Brain microvascular endothelial cell (primary cell): ENCODE results near the gene CETN1.

Source experiments
- DNase-seq: peaks from one replicate; pipeline ENCODE4 v3.0.0-alpha.2; 2020
- H3K27ac ChIP-seq: fragments of 250-450 bp; sonication (Bioruptor Pico); 2 replicates; pipeline ENCODE4 v1.5.1; 2020; ENCODE audit warnings: mild to moderate bottlenecking, moderate library complexity
- H3K27me3 ChIP-seq: fragments of 250-450 bp; sonication (Bioruptor Pico); replicated peaks from 2 replicates; pipeline ENCODE4 v1.5.1; 2020; ENCODE audit warnings: mild to moderate bottlenecking
- H3K36me3 ChIP-seq: fragments of 250-450 bp; sonication (Bioruptor Pico); replicated peaks from 2 replicates; pipeline ENCODE4 v1.5.1; 2020; ENCODE audit warnings: mild to moderate bottlenecking
- H3K4me3 ChIP-seq: 2 replicates; pipeline ENCODE4 v1.5.1; 2011; ENCODE audit warnings: low read depth, mild to moderate bottlenecking, control low read depth, low read length, moderate library complexity
- CTCF ChIP-seq: IDR thresholded peaks from 2 replicates; pipeline ENCODE4 v1.5.1; 2011; ENCODE audit warnings: low read depth, mild to moderate bottlenecking, moderate library complexity, low read length, control low read depth, inconsistent platforms; ENCODE audit errors: missing control alignments
- in situ Hi-C: cut with HindIII; loops from 2 replicates; pipeline ENCODE4 v1.10.0; 2017; ENCODE audit warnings: low sequenced_read_pairs, low pct_ligation_motif_present

Gene CETN1

GRCh38 chr18:549967-550366 lies 30.2 kb upstream of the CETN1 start:
- in situ Hi-C loops: no loop called here
- H3K27me3 ChIP-seq: no peaks in the 10 kb centered on the region
- no peaks in the 10 kb centered on the region for H3K36me3 ChIP-seq
- no peak overlapping the region for H3K27ac ChIP-seq
- DNase-seq: no peak
- H3K4me3 ChIP-seq: no peak overlapping the region
- no peak for TF ChIP-seq CTCF

GRCh38 chr18:551404-552061 lies 28.6 kb upstream of the CETN1 start:
- TF ChIP-seq CTCF: no peak
- no peak overlapping the region for H3K4me3 ChIP-seq

GRCh38 chr18:555705-556457 lies 24.3 kb upstream of the CETN1 start:
- in situ Hi-C loops: no loop called here
- H3K4me3 ChIP-seq: no peak overlapping the region

More at GRCh38 chr18:551404-552061, 28.6 kb upstream of the CETN1 start:
- Histone ChIP-seq H3K27me3 (no peaks in the 10 kb centered on the region), H3K36me3 (no peaks in the 10 kb centered on the region), H3K27ac (no peak overlapping the region)
- in situ Hi-C loops: no loop called here
- no peak for DNase-seq

DNA sequence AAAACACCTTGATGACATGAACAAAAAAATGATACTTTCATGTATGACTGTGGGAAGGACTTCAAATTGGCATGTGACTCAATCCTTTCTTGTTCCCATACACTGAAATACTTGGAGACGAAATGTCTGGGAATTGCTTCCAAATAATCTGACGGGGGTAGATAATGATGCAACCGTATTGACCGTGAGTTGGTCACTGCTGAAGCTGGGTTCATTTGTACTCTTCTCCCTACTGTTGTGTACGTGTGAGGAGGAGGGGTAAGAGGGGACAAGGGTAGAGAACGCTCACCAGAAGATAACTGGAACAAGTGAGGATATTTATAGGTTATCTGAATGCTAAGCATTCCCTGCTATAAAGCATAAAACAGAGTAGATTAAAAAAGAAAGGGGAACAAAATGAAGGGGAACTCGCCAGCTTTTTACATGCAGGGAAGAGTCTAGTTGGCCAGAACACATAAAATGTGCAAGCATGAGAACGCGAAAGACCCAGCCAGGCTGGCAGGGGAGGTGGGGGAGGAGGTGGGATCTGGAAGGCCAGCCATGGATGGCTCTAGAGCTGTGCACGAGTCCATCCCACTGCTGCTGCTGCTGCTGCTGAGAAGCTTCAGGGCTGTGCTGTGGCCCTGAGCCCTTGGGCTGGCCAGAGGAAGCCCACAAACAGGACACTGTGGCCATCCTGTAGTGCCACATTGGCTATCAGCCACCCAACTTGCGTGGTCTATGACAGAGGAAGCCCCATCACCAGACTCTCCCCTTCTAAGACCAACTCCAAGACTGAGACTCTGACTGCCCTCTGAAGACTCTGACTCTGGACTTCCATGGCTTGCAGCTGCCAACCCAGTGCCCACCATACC lies 15.2 kb upstream of the CETN1 start:
- no peak for TF ChIP-seq CTCF
- in situ Hi-C loops: no loop called here
- H3K4me3 ChIP-seq: no peak overlapping the region
- DNase-seq: no peak
- H3K27ac ChIP-seq: no peak overlapping the region
- H3K27me3 ChIP-seq: peaks cover 11% of the 10 kb centered on the region
- H3K36me3 ChIP-seq: no peaks in the 10 kb centered on the region

More at GRCh38 chr18:555705-556457, 24.3 kb upstream of the CETN1 start:
- Histone ChIP-seq H3K27me3 (no peaks in the 10 kb centered on the region), H3K36me3 (no peaks in the 10 kb centered on the region), H3K27ac (no peak overlapping the region)
- DNase-seq: no peak
- TF ChIP-seq CTCF: no peak

DNA sequence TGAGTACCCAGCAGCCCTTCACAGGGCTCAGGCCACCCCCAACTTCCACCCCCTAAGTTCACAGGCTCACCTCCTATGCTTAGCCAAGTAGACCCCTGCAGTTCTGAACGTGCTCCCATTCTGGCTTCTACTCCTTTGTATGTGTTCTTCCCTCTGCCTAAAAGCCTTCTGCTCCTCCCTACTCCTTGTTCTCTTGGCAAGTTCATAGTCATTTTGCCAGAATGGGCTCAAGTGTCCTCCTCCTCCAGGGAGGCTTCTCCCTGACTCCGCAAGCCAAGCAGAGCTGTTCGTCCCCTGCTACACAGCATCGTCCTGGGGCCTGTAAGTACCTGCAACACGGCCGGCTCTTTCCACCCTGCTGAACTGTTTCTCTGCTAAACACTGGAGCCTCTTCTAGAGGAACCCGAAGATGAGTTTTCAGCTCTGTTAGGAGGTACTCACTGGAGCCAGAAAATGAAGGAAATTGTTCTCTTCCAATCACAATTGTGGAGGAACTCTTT lies 14.6 kb upstream of the CETN1 start:
- no peak overlapping the region for H3K27ac ChIP-seq
- peaks cover 11% of the 10 kb centered on the region for H3K27me3 ChIP-seq
- in situ Hi-C loops: no loop called here
- no peak for DNase-seq
- no peaks in the 10 kb centered on the region for H3K36me3 ChIP-seq
- TF ChIP-seq CTCF: no peak
- H3K4me3 ChIP-seq: no peak overlapping the region
